Ammon's horn (tissue), 1 donor: ENCODE results near the gene RXRA.

Source experiments
- DNase-seq: peaks from one replicate; pipeline ENCODE4 v3.0.0-alpha.2; 2016; ENCODE audit warnings: low spot score

The RXRA gene

GRCh38 chr9:134381671-134382516 is 55.6 kb downstream of the RXRA start:
- no peak for DNase-seq

- no peak for DNase-seq
Measured at GRCh38 chr9:134382733-134383132, 56.5 kb downstream of the RXRA start.

DNA sequence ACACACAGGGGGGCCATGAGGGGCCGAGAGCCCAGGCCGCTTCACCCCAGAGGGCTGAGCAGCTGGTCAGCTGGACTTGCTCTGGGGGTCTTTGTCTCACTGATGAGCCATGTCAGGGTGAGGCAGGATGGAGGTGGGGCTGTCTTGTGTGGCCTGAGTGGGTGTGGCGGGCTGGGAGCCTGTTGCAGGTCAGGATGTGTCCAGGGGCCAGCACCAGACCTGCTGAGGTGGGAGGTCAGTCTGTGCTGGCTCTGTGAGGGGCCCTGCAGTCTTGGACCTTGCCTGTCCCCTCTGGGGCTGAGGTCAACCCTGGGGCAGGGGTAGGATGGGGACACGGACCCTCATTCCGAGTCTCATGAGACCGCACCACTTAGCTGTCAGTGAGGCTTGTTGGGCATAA is 56.9 kb downstream of the RXRA start:
- no peak for DNase-seq

GRCh38 chr9:134384811-134385479 is 58.7 kb downstream of the RXRA start:
- peak; percentile 88 for DNase-seq

DNA sequence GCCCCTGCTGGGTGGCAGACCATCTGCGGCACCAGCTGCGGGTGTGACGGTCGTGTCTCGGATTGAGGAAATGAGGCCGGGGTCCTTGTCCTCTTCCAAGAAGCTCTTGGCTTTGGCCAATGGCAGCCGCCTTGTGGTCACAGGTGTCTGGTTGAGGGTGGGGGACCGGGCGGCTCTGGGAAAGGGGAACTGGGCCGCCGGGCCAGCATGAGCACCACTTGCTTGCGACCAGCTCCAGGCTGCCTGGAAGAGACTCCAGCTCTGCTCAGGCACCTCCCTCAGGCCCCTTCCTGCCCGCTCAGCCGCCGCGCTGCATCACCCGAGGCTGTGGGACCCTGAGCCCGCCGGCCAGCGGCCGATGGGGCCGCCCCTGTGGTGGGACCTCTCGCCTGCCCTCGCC is 59.7 kb downstream of the RXRA start:
- DNase-seq, result no peak

GRCh38 chr9:134386951-134387831 is 60.9 kb downstream of the RXRA start:
- no peak for DNase-seq

GRCh38 chr9:134388289-134388808 is 62.1 kb downstream of the RXRA start:
- no peak for DNase-seq

- DNase-seq, result no peak
Measured at GRCh38 chr9:134388976-134389375, 62.7 kb downstream of the RXRA start.

DNA sequence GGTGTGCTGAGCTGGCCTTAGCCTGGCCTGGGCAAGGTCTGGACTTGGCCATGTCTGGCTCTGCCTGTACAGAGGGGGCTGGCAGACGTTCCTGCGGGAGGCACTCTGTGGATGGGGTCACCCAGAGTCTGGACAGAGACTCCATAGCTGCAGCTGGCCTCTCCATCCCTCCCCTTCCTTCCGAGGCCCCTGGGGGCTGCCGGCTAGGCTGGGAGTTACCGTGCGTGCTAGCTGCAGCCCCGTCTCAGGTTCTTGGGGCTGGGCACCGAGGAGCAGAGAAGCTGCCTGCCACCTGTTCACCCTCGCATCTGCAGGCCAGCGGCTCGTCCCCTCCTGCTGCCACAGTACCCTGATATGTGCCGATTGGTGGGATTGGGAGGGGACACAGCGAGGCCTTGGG is 63.4 kb downstream of the RXRA start:
- no peak for DNase-seq

GRCh38 chr9:134390537-134390936 is 64.3 kb downstream of the RXRA start:
- no peak for DNase-seq

DNA sequence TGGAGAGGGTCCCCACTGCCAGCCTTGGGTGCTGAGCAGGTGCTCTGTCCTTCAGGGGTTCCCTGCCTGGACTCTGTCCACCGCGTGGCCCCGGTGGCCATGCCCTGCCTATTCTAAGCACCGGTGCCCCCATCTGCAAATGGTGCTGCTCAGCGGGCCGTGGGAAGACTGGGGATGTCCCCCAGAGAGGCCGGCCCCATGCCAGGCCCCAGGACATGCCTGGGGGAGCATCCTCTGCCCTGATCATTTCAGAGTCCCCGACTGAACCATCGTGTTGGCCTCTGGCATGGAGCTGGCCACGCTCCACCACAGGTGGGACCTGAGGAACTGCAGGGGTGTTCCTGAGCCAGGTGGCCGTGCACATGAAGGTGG is 64.7 kb downstream of the RXRA start:
- no peak for DNase-seq

DNA sequence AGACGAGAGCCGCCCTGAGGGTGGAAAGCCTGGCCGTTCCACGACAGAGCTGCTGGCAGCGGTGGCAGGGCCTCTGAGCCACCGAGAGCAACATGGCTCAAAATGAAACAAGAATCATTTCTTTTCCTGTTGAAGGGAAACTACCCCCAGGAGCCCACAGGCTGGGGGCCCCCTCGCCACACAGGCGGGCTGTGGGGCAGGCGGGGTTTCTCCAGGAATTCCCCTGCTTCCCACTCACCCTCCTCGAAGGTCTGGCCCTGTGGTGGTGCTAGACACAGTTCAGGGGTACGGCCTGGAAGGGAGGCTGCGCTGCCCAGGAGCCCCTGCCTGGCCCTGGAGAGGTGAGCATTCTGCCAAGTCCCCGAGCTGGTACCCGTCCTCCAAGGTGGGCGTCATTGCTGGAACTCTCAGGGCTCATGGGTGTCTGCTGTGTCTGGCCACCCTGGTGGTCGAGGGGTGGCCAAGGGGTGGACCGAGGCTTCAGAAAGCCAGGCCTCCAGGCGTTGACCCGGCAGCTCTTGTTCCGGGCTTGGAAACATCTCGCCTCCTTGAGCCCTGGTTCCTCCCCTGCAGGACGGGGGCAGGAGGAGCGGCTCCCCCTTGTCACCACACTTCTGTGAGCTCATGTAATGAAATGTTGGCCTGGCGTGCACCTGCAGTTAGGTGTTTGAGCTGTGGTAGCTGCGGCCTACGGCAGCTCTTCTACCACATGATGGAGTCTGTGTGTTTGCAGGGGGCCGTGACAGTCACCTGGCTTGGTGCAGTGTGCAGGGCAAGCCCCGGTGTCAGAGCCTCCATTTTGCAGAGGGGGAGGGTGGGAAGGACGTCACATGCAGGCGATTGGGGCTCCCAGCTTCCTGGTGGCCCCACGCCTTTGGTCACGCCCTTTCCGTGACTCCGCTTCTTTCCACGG is 65.3 kb downstream of the RXRA start:
- no peak for DNase-seq

DNA sequence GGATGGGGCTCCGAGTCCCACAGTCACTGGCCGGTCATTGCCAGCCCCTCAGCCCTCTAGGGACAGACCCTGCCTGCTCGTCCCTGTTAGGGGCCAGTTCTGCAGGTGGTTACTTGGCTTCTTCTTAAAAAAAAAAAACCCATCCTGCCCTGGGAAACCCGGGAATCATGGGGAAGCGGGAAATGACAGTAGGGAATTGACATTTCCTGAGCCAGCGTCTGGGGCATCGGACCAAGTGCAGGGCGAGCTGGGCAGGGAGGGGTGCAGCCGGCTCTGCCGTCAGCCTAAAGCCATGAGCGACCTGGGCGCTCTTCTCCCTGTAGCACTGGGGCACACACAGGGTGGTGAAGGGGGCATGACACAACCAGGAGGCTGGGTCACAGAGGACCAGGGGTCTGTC is 66.6 kb downstream of the RXRA start:
- no peak for DNase-seq

DNA sequence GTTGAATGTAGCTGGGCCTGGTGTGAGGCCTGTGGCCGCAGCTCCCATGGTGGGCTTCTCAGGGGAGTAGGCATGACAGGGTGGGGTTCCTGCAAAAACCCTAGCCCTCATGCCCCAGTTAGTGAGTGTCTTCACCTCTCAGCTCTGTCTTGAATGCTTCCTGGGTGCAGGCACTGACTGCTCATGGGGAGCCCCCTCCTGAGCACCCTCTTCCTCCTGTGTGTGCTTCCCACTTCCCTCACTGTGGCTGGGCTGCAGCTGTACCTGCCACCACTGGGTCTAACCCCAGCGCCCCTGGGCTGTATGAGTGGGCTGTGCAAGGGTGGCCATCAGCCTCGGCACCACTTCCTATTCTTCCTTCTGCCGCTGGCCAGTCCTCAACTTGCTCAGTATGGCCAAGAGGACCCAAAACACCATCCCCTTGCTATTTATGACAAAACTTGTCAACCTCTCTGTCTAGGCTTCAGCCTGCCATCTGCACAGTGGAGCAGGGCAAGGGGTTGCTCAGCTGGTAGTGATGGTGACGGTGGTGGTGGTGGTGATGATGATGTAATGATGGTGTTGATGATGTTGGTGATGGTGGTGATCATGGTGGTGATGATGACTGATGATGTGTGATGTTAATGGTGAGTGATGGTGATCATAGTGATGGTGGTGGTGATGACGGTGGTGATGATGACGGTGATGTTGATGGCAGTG is 67.5 kb downstream of the RXRA start:
- no peak for DNase-seq

GRCh38 chr9:134395002-134395517 is 68.8 kb downstream of the RXRA start:
- no peak for DNase-seq

GRCh38 chr9:134395737-134396257 is 69.5 kb downstream of the RXRA start:
- DNase-seq, result no peak

DNA sequence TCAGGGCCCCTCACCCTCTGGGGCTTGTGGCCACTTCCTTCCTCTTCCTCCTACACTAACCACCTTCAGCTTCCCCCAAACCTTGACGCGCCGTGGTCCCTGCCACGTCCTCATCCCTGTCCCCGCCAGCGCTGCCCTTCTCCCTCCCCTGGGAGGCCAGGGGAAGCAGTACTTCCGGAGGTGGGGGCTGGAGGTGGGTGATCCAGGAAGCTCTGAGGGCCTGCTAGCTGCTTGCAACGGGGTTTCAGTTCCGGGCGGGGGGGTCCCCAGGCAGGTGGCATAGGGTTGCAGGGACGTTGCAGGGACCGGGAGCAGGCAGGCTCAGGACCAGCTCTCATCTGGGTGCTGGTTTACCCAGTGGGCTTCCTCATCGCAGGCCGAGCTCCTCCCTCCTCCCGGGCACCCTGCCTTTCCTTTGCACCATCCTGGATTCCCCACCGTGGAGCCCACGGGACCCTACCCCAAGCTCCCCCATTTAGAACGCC is 70.0 kb downstream of the RXRA start:
- DNase-seq, result no peak

- no peak for DNase-seq
Measured at GRCh38 chr9:134396825-134397224, 70.6 kb downstream of the RXRA start.

- DNase-seq, result no peak
Measured at GRCh38 chr9:134398756-134399155, 72.5 kb downstream of the RXRA start.

DNA sequence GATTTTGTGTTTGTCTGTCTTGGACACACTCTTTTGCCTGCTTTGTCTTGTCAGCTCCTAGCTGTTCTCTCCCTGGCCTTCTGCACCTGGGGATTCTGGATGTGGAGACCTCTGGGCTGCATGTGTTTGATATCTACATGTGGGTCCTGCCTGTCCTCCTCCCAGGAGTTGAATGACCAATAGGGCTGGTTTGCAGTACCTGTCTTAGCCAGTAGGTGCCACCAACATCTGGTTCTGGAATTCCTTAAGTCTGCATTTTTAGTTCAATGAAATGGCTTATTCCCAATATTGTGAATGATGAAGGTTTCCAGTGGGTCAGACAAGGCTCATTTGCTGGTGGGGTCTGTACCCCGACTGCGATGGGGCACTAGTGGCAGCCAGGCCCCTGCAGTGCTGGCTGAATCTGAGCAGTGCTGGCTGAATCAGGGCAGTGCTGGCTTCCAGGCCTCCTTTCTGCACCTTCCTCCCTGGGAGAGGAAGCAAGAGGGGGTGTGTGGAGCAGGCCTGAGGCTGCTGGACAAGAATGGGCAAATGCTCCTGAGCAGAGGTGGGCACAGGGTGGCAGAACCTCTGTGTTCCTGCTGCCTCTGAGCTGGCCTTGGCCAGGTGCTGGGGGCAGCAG is 73.3 kb downstream of the RXRA start:
- DNase-seq, result no peak
